Testis (tissue), 3 donors: ENCODE measurements around the gene KCTD17. TPM values are rescaled to one million over a fixed set of nuclear protein-coding genes. Genes with fewer than 3 reads are reported as not detected.

Source experiments
- DNase-seq: peaks from one replicate; pipeline ENCODE4 v3.0.0-alpha.2; 2019
- H3K27ac ChIP-seq, 2 donors: fragments of 200-600 bp; sonication (generic); one replicate each; pipeline ENCODE4 v1.5.1; 2019
- H3K27me3 ChIP-seq: fragments of 200-600 bp; sonication (generic); one replicate; pipeline ENCODE4 v1.5.1; 2019
- H3K36me3 ChIP-seq: fragments of 200-600 bp; sonication (generic); one replicate; pipeline ENCODE4 v1.5.1; 2017; ENCODE audit warnings: low read depth; ENCODE audit errors: missing control alignments
- H3K4me1 ChIP-seq: fragments of 200-600 bp; sonication (generic); one replicate; pipeline ENCODE4 v1.5.1; 2019
- H3K4me3 ChIP-seq, 2 donors: fragments of 200-600 bp; sonication (generic); one replicate each; pipeline ENCODE4 v1.5.1; 2017 to 2019
- H3K9me3 ChIP-seq: fragments of 200-600 bp; sonication (generic); one replicate; pipeline ENCODE4 v1.5.1; 2017
- POLR2A ChIP-seq: fragments of 450-650 bp; IDR thresholded peaks from one replicate; pipeline ENCODE4 v1.6.1; 2017; ENCODE audit warnings: antibody characterized with exemption, mild to moderate bottlenecking, moderate library complexity
- WGBS, 2 donors: methylation state at CpG; one replicate each; pipeline ENCODE4 v1.1.5; 2018; 5-methylcytosine and 5-hydroxymethylcytosine counted together
- intact Hi-C: fragments of 100-400 bp; cut with DNase I; formaldehyde crosslinking; loops from one replicate; pipeline ENCODE4 v1.15.1; 2023; ENCODE audit warnings: low total_unique reads
- polyA plus RNA-seq: library from polyadenylated mRNA; stranded (reverse); fragments of 350-450 nt; fragmentation: Illumina TruSeq; extraction: RNeasy Lipid Tissue Mini Kit (QIAGEN cat#74804); gene quantifications from one replicate; pipeline ENCODE4 v1.2.3, GENCODE V29; 2014; ENCODE audit warnings: low read depth, low replicate concordance; ENCODE audit not compliant: insufficient read depth
- total RNA-seq, 2 donors: library from RNA; depleted of rRNA; stranded (reverse); fragments of >200 nt; gene quantifications; one replicate each; pipeline ENCODE4 v1.2.3, GENCODE V29; 2016
- TF ChIP-seq, protein P1 (sequence below), 3 experiments: fragments of 450-650 bp in 2 of 3; fragments of 200-600 bp in 1 of 3; sonication (generic) in 1 of 3; IDR thresholded peaks; one replicate each; pipeline ENCODE4 v1.5.1; 2016 to 2019; ENCODE audit warnings: antibody characterized with exemption in 3 of 3, mild to moderate bottlenecking in 2 of 3, moderate library complexity in 1 of 3

Gene KCTD17
- total and polyA plus RNA-seq, 3 donors from 2014 or later = 39.1 to 99.1 (median 57.0) TPM

DNA sequence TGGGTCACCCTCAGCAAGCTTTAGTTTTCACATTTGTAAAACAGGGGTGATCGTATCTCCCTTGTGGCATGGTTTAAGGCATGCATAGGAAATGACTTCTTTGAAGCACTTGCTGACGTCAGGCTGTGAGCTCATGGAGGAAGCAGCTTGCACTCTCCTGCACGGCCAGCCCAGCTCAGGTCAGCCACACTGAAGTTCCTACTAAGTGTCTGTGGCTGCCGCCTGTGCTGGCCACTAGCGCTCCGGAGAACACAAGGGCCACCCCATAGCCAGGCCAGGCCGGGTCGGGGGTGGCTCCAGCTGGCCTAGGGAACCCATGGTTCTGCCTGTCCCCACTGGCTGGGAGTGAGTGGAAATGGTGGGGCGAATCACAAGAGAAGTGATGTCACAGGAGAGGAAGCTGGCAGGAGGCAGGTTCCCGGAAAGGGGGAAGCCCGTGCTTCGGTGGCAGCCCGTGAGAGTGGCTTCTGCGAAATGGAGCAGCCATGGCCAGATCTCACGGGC, 28.2 kb downstream of the KCTD17 start:
- no peaks in the 10 kb centered on the region for H3K36me3 ChIP-seq
- H3K4me3 ChIP-seq = no peak overlapping the region
- no peaks in the 10 kb centered on the region for H3K9me3 ChIP-seq
- WGBS, 2 donors = 83 to 85% methylated on average over 4 to 15 of the region's 15 CpGs
- no peaks in the 10 kb centered on the region for H3K4me1 ChIP-seq
- TF ChIP-seq, protein P1, sequence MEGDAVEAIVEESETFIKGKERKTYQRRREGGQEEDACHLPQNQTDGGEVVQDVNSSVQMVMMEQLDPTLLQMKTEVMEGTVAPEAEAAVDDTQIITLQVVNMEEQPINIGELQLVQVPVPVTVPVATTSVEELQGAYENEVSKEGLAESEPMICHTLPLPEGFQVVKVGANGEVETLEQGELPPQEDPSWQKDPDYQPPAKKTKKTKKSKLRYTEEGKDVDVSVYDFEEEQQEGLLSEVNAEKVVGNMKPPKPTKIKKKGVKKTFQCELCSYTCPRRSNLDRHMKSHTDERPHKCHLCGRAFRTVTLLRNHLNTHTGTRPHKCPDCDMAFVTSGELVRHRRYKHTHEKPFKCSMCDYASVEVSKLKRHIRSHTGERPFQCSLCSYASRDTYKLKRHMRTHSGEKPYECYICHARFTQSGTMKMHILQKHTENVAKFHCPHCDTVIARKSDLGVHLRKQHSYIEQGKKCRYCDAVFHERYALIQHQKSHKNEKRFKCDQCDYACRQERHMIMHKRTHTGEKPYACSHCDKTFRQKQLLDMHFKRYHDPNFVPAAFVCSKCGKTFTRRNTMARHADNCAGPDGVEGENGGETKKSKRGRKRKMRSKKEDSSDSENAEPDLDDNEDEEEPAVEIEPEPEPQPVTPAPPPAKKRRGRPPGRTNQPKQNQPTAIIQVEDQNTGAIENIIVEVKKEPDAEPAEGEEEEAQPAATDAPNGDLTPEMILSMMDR (IDR thresholded peaks at IDR 0.05) = no peak
- no peak for TF ChIP-seq POLR2A
- H3K27me3 ChIP-seq = no peaks in the 10 kb centered on the region
- peak; percentile 15 for DNase-seq
- no peak overlapping the region for H3K27ac ChIP-seq
- intact Hi-C loops = no loop called here

DNA sequence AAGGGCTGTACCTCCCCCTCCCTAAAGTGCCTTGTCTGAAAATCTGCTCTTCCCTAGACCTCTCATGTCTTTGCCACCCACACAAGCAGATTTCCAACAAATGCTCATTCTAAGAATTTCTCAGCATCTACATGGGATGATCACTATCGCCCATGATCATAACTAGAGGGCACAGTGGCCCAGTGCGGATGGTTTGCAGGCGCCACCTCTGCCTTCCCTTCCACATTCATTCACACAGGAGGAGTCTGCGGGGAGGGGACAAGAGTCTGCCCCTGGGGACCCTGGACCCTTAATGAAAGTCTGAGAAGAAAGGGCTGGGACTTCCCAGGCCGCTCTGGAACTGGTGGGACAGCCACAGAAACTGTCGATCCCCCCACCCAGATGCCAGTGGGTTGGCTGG, 28.9 kb downstream of the KCTD17 start:
- Histone ChIP-seq H3K36me3 (no peaks in the 10 kb centered on the region), H3K27me3 (no peaks in the 10 kb centered on the region), H3K4me1 (no peaks in the 10 kb centered on the region), H3K9me3 (no peaks in the 10 kb centered on the region), H3K4me3 (no peak overlapping the region), H3K27ac (no peak overlapping the region)
- 93% methylated on average over 6 of the region's 6 CpGs for WGBS, 2 donors
- intact Hi-C loops = no loop called here
- TF ChIP-seq, protein P1 (IDR thresholded peaks at IDR 0.05) = no peak
- TF ChIP-seq POLR2A = no peak
- DNase-seq = no peak

DNA sequence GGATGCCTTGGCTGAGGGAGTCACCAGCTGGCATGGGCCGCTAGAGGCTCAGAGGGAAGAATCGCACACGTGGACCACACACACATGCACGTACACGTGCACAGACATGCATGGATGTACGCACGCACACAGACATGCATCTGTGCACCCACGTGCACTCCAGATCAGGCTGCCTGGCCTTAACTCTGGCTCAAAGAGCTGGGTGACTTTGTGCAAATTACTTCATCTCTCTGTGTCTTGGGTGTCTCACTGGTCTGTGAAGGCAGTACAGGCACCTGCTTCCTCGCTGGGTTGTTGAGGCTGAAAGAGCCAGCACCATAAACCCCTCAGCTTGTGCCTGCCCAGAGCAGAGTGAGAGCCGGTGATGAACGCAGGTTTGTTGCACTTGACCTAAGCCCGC, 29.3 kb downstream of the KCTD17 start:
- 95 to 96% methylated on average over 12 of the region's 12 CpGs for WGBS, 2 donors
- intact Hi-C loops = no loop called here

DNA sequence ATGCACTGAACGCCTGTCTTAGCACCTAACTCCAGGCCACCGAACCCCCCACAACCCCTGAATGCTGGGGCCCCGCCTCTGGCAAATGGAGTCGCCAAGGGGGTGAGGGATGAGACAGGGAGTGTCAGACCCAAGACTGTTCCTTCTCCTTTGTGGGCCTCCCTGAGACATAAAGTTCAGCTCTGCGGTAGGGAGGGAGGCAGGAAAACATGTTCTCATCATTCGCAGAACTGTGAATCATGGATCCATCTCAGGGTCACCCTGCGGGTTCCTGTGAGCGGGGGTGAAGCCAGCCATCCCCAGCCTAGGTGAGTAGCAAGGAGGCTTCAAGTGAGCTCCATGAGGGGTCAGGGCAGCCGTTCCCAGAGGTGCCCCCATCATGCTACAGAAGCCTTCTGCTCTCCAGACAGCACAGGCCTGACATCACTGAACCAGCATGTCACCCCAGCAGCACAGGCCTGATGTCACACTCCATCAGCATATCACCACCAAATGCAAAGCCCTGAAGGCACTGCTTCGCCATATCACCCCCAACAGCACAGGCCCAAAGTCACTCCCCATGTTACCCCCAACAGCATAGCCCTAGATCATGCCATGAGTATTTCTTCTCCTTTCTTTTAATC, 30.8 kb downstream of the KCTD17 start:
- Histone ChIP-seq H3K27ac (no peak overlapping the region), H3K27me3 (no peaks in the 10 kb centered on the region), H3K36me3 (no peaks in the 10 kb centered on the region), H3K4me1 (no peaks in the 10 kb centered on the region), H3K9me3 (no peaks in the 10 kb centered on the region), H3K4me3 (no peak overlapping the region)
- DNase-seq = no peak
- 82 to 88% methylated on average over 9 to 10 of the region's 10 CpGs for WGBS, 2 donors
- TF ChIP-seq POLR2A = no peak
- TF ChIP-seq, protein P1 (IDR thresholded peaks at IDR 0.05) = no peak
- intact Hi-C loops = no loop called here

More for the DNA sequence above, 29.3 kb downstream of the KCTD17 start:
- no peaks in the 10 kb centered on the region for H3K27me3 ChIP-seq
- no peaks in the 10 kb centered on the region for H3K4me1 ChIP-seq
- H3K27ac ChIP-seq = no peak overlapping the region
- no peak overlapping the region for H3K4me3 ChIP-seq
- no peaks in the 10 kb centered on the region for H3K36me3 ChIP-seq
- no peak for DNase-seq
- H3K9me3 ChIP-seq = no peaks in the 10 kb centered on the region
- TF ChIP-seq, protein P1 (IDR thresholded peaks at IDR 0.05) = no peak
- TF ChIP-seq POLR2A = no peak

DNA sequence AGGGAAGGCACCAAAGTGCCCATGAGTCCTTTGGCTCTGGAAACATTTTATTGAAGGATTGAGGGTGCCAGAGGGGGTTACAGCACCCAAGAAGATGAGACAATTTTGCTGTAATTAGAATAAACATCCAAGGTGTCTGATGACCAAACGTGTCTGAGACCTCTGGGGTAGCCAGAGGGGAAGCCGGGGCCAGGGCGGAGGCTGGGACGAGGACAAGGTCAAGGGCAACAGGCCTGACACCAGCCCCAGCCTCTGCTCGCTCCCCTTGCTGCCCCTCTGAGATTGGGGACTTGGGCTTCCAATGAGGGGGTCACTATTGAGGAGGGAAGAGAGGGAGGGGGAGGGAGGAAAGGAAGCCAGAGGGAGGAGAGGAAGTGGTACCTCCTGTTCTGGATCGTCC, 32.4 kb downstream of the KCTD17 start:
- intact Hi-C loops = no loop called here
- 77 to 87% methylated on average over 6 of the region's 6 CpGs for WGBS, 2 donors
- Histone ChIP-seq H3K4me1 (no peaks in the 10 kb centered on the region), H3K36me3 (no peaks in the 10 kb centered on the region), H3K27me3 (no peaks in the 10 kb centered on the region), H3K9me3 (no peaks in the 10 kb centered on the region), H3K27ac (no peak overlapping the region), H3K4me3 (no peak overlapping the region)
- TF ChIP-seq POLR2A = no peak
- TF ChIP-seq, protein P1 (IDR thresholded peaks at IDR 0.05) = no peak
- no peak for DNase-seq
